G401 (cell line): ENCODE data around the gene CX3CR1. TPM values are rescaled to one million over a fixed set of nuclear protein-coding genes. Genes with fewer than 3 reads are reported as not detected.
"Not testable (repeated sequence)": the region's sequence is repeated elsewhere in the genome, so short reads cannot be mapped to it uniquely, and the experiment has no call there.

Experiments
- DNase-seq: peaks from one replicate; pipeline ENCODE4 v3.0.0-alpha.2; 2015; ENCODE audit warnings: low spot score
- in situ Hi-C: cut with HindIII; loops from 2 replicates; pipeline ENCODE4 v1.10.0; 2016; ENCODE audit warnings: low sequenced_read_pairs, mixed read lengths
- total RNA-seq: library from RNA; depleted of rRNA; stranded (reverse); fragments of >200 nt; shearing (Covaris generic); gene quantifications from 2 replicates; pipeline ENCODE4 v1.2.3, GENCODE V29; 2014; rRNA removed

Gene CX3CR1
- not detected in 2 replicates for total RNA-seq

- in situ Hi-C loops, result loop anchor here (25.0 kb wide), 1 partner anchor 168 kb away; the partner anchor contains the start of genes GORASP1 and TTC21A
- no peak for DNase-seq
These were observed at the start of gene CX3CR1 for GRCh38 chr3:39279745-39280517. Gene CX3CR1 (minus strand): TSS chr3:39280036. CDS start chr3:39266509, 13,527 bp downstream.

- in situ Hi-C loops, result no loop called here
- no peak for DNase-seq
These were observed 49.7 kb upstream of the CX3CR1 start, which contains the start of gene CCR8 for GRCh38 chr3:39329493-39329892. Gene CCR8 (plus strand): TSS chr3:39329709. CDS start chr3:39332332, 2,623 bp downstream.

- in situ Hi-C loops, result no loop called here
- DNase-seq, result no peak
These were observed 48.0 kb upstream of the CX3CR1 start for GRCh38 chr3:39327746-39328349.

- no peak for DNase-seq
- in situ Hi-C loops, result no loop called here
These were observed 47.4 kb upstream of the CX3CR1 start for GRCh38 chr3:39327053-39327745.

- DNase-seq, result no peak
- in situ Hi-C loops, result no loop called here
These were observed 45.4 kb upstream of the CX3CR1 start for GRCh38 chr3:39325236-39325635.

GRCh38 chr3:39323494-39323893, 43.7 kb upstream of the CX3CR1 start:
- in situ Hi-C loops, result no loop called here
- no peak for DNase-seq

- in situ Hi-C loops, result no loop called here
- no peak for DNase-seq
These were observed 43.1 kb upstream of the CX3CR1 start for GRCh38 chr3:39322936-39323335.

GRCh38 chr3:39322209-39322715, 42.4 kb upstream of the CX3CR1 start:
- DNase-seq, in situ Hi-C loops: not testable (repeated sequence)

- DNase-seq, in situ Hi-C loops: not testable (repeated sequence)
These were observed 41.7 kb upstream of the CX3CR1 start for GRCh38 chr3:39321574-39321983.

GRCh38 chr3:39319249-39319648, 39.4 kb upstream of the CX3CR1 start:
- in situ Hi-C loops, result no loop called here
- DNase-seq, result no peak

- in situ Hi-C loops, result no loop called here
- no peak for DNase-seq
These were observed 38.5 kb upstream of the CX3CR1 start for GRCh38 chr3:39318301-39318700.

- in situ Hi-C loops, result no loop called here
- DNase-seq, result no peak
These were observed 37.8 kb upstream of the CX3CR1 start for GRCh38 chr3:39317571-39318169.

GRCh38 chr3:39315420-39315819, 35.6 kb upstream of the CX3CR1 start:
- in situ Hi-C loops, result no loop called here

GRCh38 chr3:39313289-39313688, 33.5 kb upstream of the CX3CR1 start:
- no peak for DNase-seq
- in situ Hi-C loops, result no loop called here

More at GRCh38 chr3:39315420-39315819, 35.6 kb upstream of the CX3CR1 start:
- no peak for DNase-seq

GRCh38 chr3:39302178-39302577, 22.3 kb upstream of the CX3CR1 start:
- DNase-seq, result no peak
- in situ Hi-C loops, result no loop called here

GRCh38 chr3:39299279-39299678, 19.4 kb upstream of the CX3CR1 start:
- in situ Hi-C loops, result loop anchor here (25.0 kb wide), 1 partner anchor 187 kb away; the partner anchor contains the start of genes GORASP1 and TTC21A
- DNase-seq, result no peak

- in situ Hi-C loops, result loop anchor here (25.0 kb wide), 1 partner anchor 184 kb away; the partner anchor contains the start of genes GORASP1 and TTC21A
- DNase-seq, result no peak
These were observed 16.6 kb upstream of the CX3CR1 start for GRCh38 chr3:39296197-39297077.

- DNase-seq, result no peak
- in situ Hi-C loops, result loop anchor here (25.0 kb wide), 1 partner anchor 183 kb away; the partner anchor contains the start of genes GORASP1 and TTC21A
These were observed 15.4 kb upstream of the CX3CR1 start for GRCh38 chr3:39295184-39295775.
